Thyroid gland (tissue), 4 donors: ENCODE measurements around the gene UBE2G1.

Experiments used
- POLR2A ChIP-seq, 2 donors: fragments of 450-650 bp; IDR thresholded peaks; one replicate each; pipeline ENCODE4 v1.6.1; 2017; ENCODE audit warnings: antibody characterized with exemption in 2 of 2, mild to moderate bottlenecking in 2 of 2, moderate library complexity in 1 of 2
- TF ChIP-seq, protein P1 (sequence below), 6 experiments: fragments of 200-600 bp in 3 of 6; fragments of 450-650 bp in 3 of 6; sonication (generic) in 3 of 6; IDR thresholded peaks; one replicate each; pipeline ENCODE4 v1.5.1; 2016 to 2019; ENCODE audit warnings: antibody characterized with exemption in 6 of 6, mild to moderate bottlenecking in 2 of 6, inconsistent platforms in 1 of 6, moderate library complexity in 1 of 6

DNA sequence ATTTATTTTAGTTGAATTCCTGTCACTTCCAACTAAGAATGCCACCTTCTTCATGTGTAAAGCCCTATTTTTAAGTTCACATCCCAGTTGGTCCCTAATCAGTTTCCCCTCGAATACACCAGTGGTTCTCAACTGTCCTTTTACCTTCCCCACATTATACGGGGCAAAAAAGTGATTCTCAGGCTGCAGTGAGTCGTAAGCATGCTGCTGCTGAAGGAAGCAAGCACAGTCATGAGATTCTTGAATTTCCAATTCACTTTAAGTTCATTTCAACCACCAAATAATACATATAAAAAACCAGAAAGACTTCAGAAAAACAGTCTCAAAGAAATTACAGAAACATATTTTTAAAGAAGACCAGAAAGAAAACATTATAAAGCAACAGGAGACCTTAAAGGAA lies 47.9 kb downstream of the UBE2G1 start:
- TF ChIP-seq, protein P1, sequence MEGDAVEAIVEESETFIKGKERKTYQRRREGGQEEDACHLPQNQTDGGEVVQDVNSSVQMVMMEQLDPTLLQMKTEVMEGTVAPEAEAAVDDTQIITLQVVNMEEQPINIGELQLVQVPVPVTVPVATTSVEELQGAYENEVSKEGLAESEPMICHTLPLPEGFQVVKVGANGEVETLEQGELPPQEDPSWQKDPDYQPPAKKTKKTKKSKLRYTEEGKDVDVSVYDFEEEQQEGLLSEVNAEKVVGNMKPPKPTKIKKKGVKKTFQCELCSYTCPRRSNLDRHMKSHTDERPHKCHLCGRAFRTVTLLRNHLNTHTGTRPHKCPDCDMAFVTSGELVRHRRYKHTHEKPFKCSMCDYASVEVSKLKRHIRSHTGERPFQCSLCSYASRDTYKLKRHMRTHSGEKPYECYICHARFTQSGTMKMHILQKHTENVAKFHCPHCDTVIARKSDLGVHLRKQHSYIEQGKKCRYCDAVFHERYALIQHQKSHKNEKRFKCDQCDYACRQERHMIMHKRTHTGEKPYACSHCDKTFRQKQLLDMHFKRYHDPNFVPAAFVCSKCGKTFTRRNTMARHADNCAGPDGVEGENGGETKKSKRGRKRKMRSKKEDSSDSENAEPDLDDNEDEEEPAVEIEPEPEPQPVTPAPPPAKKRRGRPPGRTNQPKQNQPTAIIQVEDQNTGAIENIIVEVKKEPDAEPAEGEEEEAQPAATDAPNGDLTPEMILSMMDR (IDR thresholded peaks at IDR 0.05), result no peak
- no peak for TF ChIP-seq POLR2A (IDR thresholded peaks at IDR 0.05)
